H1 (cell line): ENCODE results near the gene RAB3GAP1. TPM values are rescaled to one million over a fixed set of nuclear protein-coding genes. Genes with fewer than 3 reads are reported as not detected.

Source experiments
- CTCF ChIA-PET: fragments of 300-600 bp; sonication (Branson Sonifier 250); formaldehyde crosslinking; loops from one replicate; lab custom pipeline; 2021; ENCODE audit not compliant: partially characterized antibody; lab: Charles Lee
- POLR2A ChIA-PET: fragments of 300-600 bp; sonication (Branson Sonifier 250); formaldehyde crosslinking; loops from one replicate; lab custom pipeline; 2021; ENCODE audit warnings: inconsistent platforms; ENCODE audit not compliant: partially characterized antibody; lab: Charles Lee
- DNase-seq, 2 experiments: peaks; one replicate each; pipeline versions ENCODE4 v3.0.0 to v3.0.0-alpha.2; 2010 to 2022; ENCODE audit warnings: low spot score in 2 of 2, low read depth in 1 of 2, mixed read lengths in 1 of 2
- FAIRE-seq: peaks from 2 replicates; lab custom pipeline; 2011; peaks lifted over from hg19 to GRCh38; lab: Jason Lieb, UNC
- H2AFZ ChIP-seq: 2 replicates; pipeline ENCODE4 v1.8.1; 2012; ENCODE audit warnings: low read length, inconsistent platforms
- H2AK5ac ChIP-seq: 2 replicates; pipeline ENCODE4 v1.6.1; 2013; ENCODE audit warnings: low read depth, low read length
- H2BK120ac ChIP-seq: replicated peaks from 2 replicates; pipeline ENCODE3; 2013; ENCODE audit warnings: low read depth, low read length, inconsistent platforms
- H2BK12ac ChIP-seq: 2 replicates; pipeline ENCODE4 v1.6.1; 2013; ENCODE audit warnings: low read depth, low read length
- H2BK15ac ChIP-seq: 2 replicates; pipeline ENCODE4 v1.6.1; 2013; ENCODE audit warnings: low read length
- H2BK20ac ChIP-seq: 2 replicates; pipeline ENCODE4 v1.6.1; 2013; ENCODE audit warnings: low read length
- H2BK5ac ChIP-seq: 2 replicates; pipeline ENCODE4 v1.6.1; 2013; ENCODE audit warnings: low read depth, low read length
- H3K14ac ChIP-seq: 2 replicates; pipeline ENCODE4 v1.6.1; 2013; ENCODE audit warnings: inconsistent platforms; ENCODE audit not compliant: insufficient read length
- H3K18ac ChIP-seq: 2 replicates; pipeline ENCODE4 v1.6.1; 2013; ENCODE audit warnings: low read length; ENCODE audit errors: extremely low read depth
- H3K23ac ChIP-seq: 2 replicates; pipeline ENCODE4 v1.6.1; 2013; ENCODE audit warnings: inconsistent platforms; ENCODE audit not compliant: insufficient read length
- H3K23me2 ChIP-seq: 2 replicates; pipeline ENCODE4 v1.6.1; 2013; ENCODE audit warnings: low read depth, low read length
- H3K27ac ChIP-seq: 2 replicates; pipeline ENCODE4 v1.6.1; 2011; ENCODE audit warnings: low read depth, low read length, inconsistent platforms
- H3K27me3 ChIP-seq, 4 experiments: replicated peaks in 1 of 4; 1 replicate in 1 of 4; 2 replicates in 3 of 4; pipeline versions ENCODE4 v1.6.1 to v1.8.1; 2011 to 2013; ENCODE audit warnings: low read length in 3 of 4, mild to moderate bottlenecking in 3 of 4, inconsistent platforms in 2 of 4, mixed read lengths in 2 of 4, moderate library complexity in 1 of 4; ENCODE audit not compliant: control insufficient read depth in 3 of 4, insufficient read depth in 3 of 4; ENCODE audit errors: extremely low read depth in 1 of 4
- H3K36me3 ChIP-seq, 4 experiments: 2 replicates each; pipeline versions ENCODE4 v1.6.1 to v1.8.1; 2011 to 2013; ENCODE audit warnings: mild to moderate bottlenecking in 4 of 4, low read length in 3 of 4, moderate library complexity in 2 of 4, control low read depth in 1 of 4, inconsistent platforms in 1 of 4; ENCODE audit not compliant: insufficient read depth in 4 of 4, control insufficient read depth in 2 of 4
- H3K4ac ChIP-seq: replicated peaks from 2 replicates; pipeline ENCODE3; 2013; ENCODE audit warnings: low read length, low read depth, mixed read lengths, inconsistent platforms; ENCODE audit not compliant: insufficient read length
- H3K4me1 ChIP-seq, 4 experiments: replicated peaks in 1 of 4; 1 replicate in 1 of 4; 2 replicates in 3 of 4; pipeline versions ENCODE4 v1.6.1 to v1.8.1; 2011 to 2013; ENCODE audit warnings: low read length in 3 of 4, inconsistent platforms in 2 of 4, mixed read lengths in 1 of 4; ENCODE audit not compliant: insufficient read depth in 4 of 4, control insufficient read depth in 3 of 4
- H3K4me2 ChIP-seq, 2 experiments: 2 replicates each; pipeline versions ENCODE4 v1.6.1 to v1.8.1; 2011 to 2013; ENCODE audit warnings: low read depth in 2 of 2, low read length in 2 of 2, control low read depth in 1 of 2, inconsistent platforms in 1 of 2, mild to moderate bottlenecking in 1 of 2; ENCODE audit not compliant: insufficient read depth in 1 of 2
- H3K4me3 ChIP-seq, 4 experiments: fragments of 200-600, 300-600 bp in 1 of 4; sonication (generic), shearing (Covaris generic), sonication (Bioruptor Twin) in 1 of 4; 2 replicates each; pipeline versions ENCODE4 v1.5.1 to v1.8.1; 2011 to 2016; ENCODE audit warnings: low read length in 4 of 4, low read depth in 3 of 4, control low read depth in 2 of 4, inconsistent platforms in 2 of 4, mild to moderate bottlenecking in 2 of 4, mixed read lengths in 1 of 4, moderate library complexity in 1 of 4; ENCODE audit not compliant: insufficient read depth in 2 of 4; ENCODE audit errors: extremely low read depth in 1 of 4
- H3K56ac ChIP-seq: replicated peaks from 2 replicates; pipeline ENCODE3; 2013; ENCODE audit warnings: low read depth, mild to moderate bottlenecking, mixed read lengths, low read length, inconsistent platforms; ENCODE audit not compliant: insufficient read length
- H3K79me1 ChIP-seq: 2 replicates; pipeline ENCODE4 v1.6.1; 2013; ENCODE audit warnings: low read depth, low read length, control low read depth
- H3K79me2 ChIP-seq, 2 experiments: 2 replicates each; pipeline versions ENCODE4 v1.6.1 to v1.8.1; 2012 to 2013; ENCODE audit warnings: low read length in 2 of 2, mild to moderate bottlenecking in 2 of 2, inconsistent platforms in 1 of 2; ENCODE audit not compliant: insufficient read depth in 2 of 2, control insufficient read depth in 1 of 2
- H3K9ac ChIP-seq, 4 experiments: replicated peaks in 1 of 4; 1 replicate in 1 of 4; 2 replicates in 3 of 4; pipeline versions ENCODE4 v1.6.1 to v1.8.1; 2011 to 2013; ENCODE audit warnings: low read depth in 3 of 4, low read length in 3 of 4, control low read depth in 2 of 4, mild to moderate bottlenecking in 2 of 4, moderate library complexity in 2 of 4, inconsistent platforms in 1 of 4; ENCODE audit errors: extremely low read depth in 1 of 4
- H3K9me3 ChIP-seq, 2 experiments: 2 replicates each; pipeline versions ENCODE4 v1.6.1 to v1.8.1; 2012 to 2013; ENCODE audit warnings: mild to moderate bottlenecking in 2 of 2, moderate library complexity in 2 of 2, control low read depth in 1 of 2, inconsistent platforms in 1 of 2, low read depth in 1 of 2, low read length in 1 of 2, mixed read lengths in 1 of 2; ENCODE audit not compliant: insufficient read depth in 2 of 2
- H4K20me1 ChIP-seq, 2 experiments: replicated peaks in 1 of 2; 2 replicates each; pipeline versions ENCODE3 to v1.8.1; 2011 to 2013; ENCODE audit warnings: inconsistent platforms in 2 of 2, low read length in 2 of 2, mild to moderate bottlenecking in 1 of 2; ENCODE audit not compliant: insufficient read depth in 2 of 2, control insufficient read depth in 1 of 2
- H4K5ac ChIP-seq: 2 replicates; pipeline ENCODE4 v1.6.1; 2013; ENCODE audit warnings: low read length, low read depth, mixed read lengths, inconsistent platforms; ENCODE audit not compliant: insufficient read length
- H4K8ac ChIP-seq: 2 replicates; pipeline ENCODE4 v1.8.0; 2013; ENCODE audit warnings: mild to moderate bottlenecking, moderate library complexity, low read length, inconsistent platforms; ENCODE audit not compliant: insufficient read depth; ENCODE audit errors: extremely low read depth
- H4K91ac ChIP-seq: replicated peaks from 2 replicates; pipeline ENCODE3; 2013; ENCODE audit warnings: low read length, mixed read lengths, inconsistent platforms; ENCODE audit not compliant: insufficient read length
- CBX8 ChIP-seq: fragments of 300-800, 300-1000 bp; sonication (generic); IDR thresholded peaks from 2 replicates; pipeline ENCODE4 v1.7.1; 2016; ENCODE audit warnings: low read depth, low read length, borderline replicate concordance
- CTBP2 ChIP-seq: IDR thresholded peaks from 2 replicates; pipeline ENCODE4 v1.7.0; 2011; ENCODE audit warnings: borderline replicate concordance, mild to moderate bottlenecking, moderate library complexity, mixed read lengths, low read length; ENCODE audit not compliant: insufficient read depth, insufficient read length
- GTF2F1 ChIP-seq: IDR thresholded peaks from 2 replicates; pipeline ENCODE4 v1.6.1; 2012; ENCODE audit warnings: low read depth, low read length, improper control_type of control experiment, borderline replicate concordance
- HDAC6 ChIP-seq: IDR thresholded peaks from one replicate; pipeline ENCODE4 v1.7.1; 2012; ENCODE audit warnings: low read depth, mild to moderate bottlenecking, inconsistent platforms, low read length, moderate library complexity
- KDM5A ChIP-seq: fragments of 200-600 bp; IDR thresholded peaks from 2 replicates; pipeline ENCODE4 v1.7.1; 2012; ENCODE audit warnings: mild to moderate bottlenecking, low read length, inconsistent platforms, mixed read lengths
- MAFK ChIP-seq: IDR thresholded peaks from 2 replicates; pipeline ENCODE4 v1.6.1; 2012; ENCODE audit warnings: low read depth, mild to moderate bottlenecking, improper control_type of control experiment, low read length
- NANOG ChIP-seq: IDR thresholded peaks from 2 replicates; pipeline ENCODE4 v1.6.1; 2011; ENCODE audit warnings: low read length, low read depth, mild to moderate bottlenecking, inconsistent platforms; ENCODE audit not compliant: insufficient read depth, poor library complexity, severe bottlenecking
- RBBP5 ChIP-seq: IDR thresholded peaks from 2 replicates; pipeline ENCODE4 v1.7.1; 2012; ENCODE audit warnings: low read depth, mild to moderate bottlenecking, inconsistent platforms, low read length, moderate library complexity, borderline replicate concordance
- SP4 ChIP-seq: IDR thresholded peaks from 2 replicates; pipeline ENCODE4 v1.6.1; 2012; ENCODE audit warnings: low read length, inconsistent platforms
- TAF7 ChIP-seq: optimal IDR thresholded peaks from 2 replicates; pipeline ENCODE3; 2011; ENCODE audit warnings: low read depth, mild to moderate bottlenecking, inconsistent platforms, low read length, moderate library complexity, borderline replicate concordance
- polyA plus RNA-seq, 7 experiments: library from polyadenylated mRNA; depleted of rRNA in 3 of 7; stranded (reverse) in 5 of 7; unstranded in 2 of 7; fragments of >200 nt in 5 of 7; fragments of 200-250 nt in 2 of 7; gene quantifications; 1 replicate in 5 of 7; 2 replicates in 1 of 7; 4 replicates in 1 of 7; pipeline versions ENCODE4 v1.2.1 to v1.2.3, GENCODE V29; 2011 to 2013; ENCODE audit warnings: missing spikeins in 2 of 7, mixed read lengths in 2 of 7
- total RNA-seq: library from RNA; stranded (reverse); fragmentation: NEBNext Ultra II Directional; extraction: Animal tissue kit (Norgen Biotek cat#: 25700); gene quantifications from 2 replicates; pipeline ENCODE4 v1.2.1, GENCODE V29; 2021
- TF ChIP-seq, protein P1 (sequence below): IDR thresholded peaks from 2 replicates; pipeline ENCODE4 v1.6.1; 2011; ENCODE audit warnings: low read length, improper control_type of control experiment

The RAB3GAP1 gene
- total and polyA plus RNA-seq, 2 of the 8 experiments (the other 6 are each of a cell fraction or from before 2014, with no cell fraction given), result 9.8 to 28.6 TPM

GRCh38 chr2:135078417-135078816, 26.3 kb downstream of the RAB3GAP1 start:
- Histone ChIP-seq H2BK5ac (no peak overlapping the region), H3K9ac (no peak overlapping the region), H2AK5ac (no peak overlapping the region), H3K18ac (no peak overlapping the region), H3K4me3 (no peak overlapping the region), H2BK20ac (no peak overlapping the region), H3K23me2 (no peaks in the 10 kb centered on the region), H3K14ac (no peak overlapping the region), H2BK120ac (no peak overlapping the region), H4K8ac (no peak overlapping the region), H4K91ac (no peak overlapping the region), H3K23ac (no peak overlapping the region), H2AFZ (no peak overlapping the region), H3K9me3 (peaks cover 9 to 11% of the 10 kb centered on the region in 2 experiments; a peak in 3 of 4 replicates), H3K27me3 (no peaks in the 10 kb centered on the region), H4K20me1 (no peaks in the 10 kb centered on the region), H2BK12ac (no peak overlapping the region), H3K36me3 (peaks cover 0 to 9% (median 0%) of the 10 kb centered on the region in 4 experiments; a peak in 2 of 8 replicates), H3K4me1 (no peaks in the 10 kb centered on the region), H3K79me1 (peaks cover 2% of the 10 kb centered on the region; the same call in 1 of the 2 replicates), H3K27ac (no peak overlapping the region), H3K4ac (no peak overlapping the region), H3K4me2 (no peak overlapping the region), H3K79me2 (peaks cover 0 to 22% of the 10 kb centered on the region in 2 experiments; a peak in 2 of 4 replicates), H3K56ac (no peak overlapping the region), H2BK15ac (no peak overlapping the region), H4K5ac (no peak overlapping the region)
- ChIA-PET CTCF (no interaction called here), POLR2A (no interaction called here)
- DNase-seq (no peak), FAIRE-seq (no peak)
- TF ChIP-seq RBBP5 (no peak), CTBP2 (no peak), TAF7 (no peak), HDAC6 (no peak), GTF2F1 (no peak), MAFK (no peak), CBX8 (no peak), KDM5A (no peak), NANOG (no peak), SP4 (no peak)
- TF ChIP-seq, protein P1, sequence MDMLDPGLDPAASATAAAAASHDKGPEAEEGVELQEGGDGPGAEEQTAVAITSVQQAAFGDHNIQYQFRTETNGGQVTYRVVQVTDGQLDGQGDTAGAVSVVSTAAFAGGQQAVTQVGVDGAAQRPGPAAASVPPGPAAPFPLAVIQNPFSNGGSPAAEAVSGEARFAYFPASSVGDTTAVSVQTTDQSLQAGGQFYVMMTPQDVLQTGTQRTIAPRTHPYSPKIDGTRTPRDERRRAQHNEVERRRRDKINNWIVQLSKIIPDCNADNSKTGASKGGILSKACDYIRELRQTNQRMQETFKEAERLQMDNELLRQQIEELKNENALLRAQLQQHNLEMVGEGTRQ, result no peak
